GM21423 (cell line): ENCODE results near the gene KLK6.

ENCODE experiments used
- ATAC-seq: cut with Tn5 transposase; IDR thresholded peaks from one replicate; pipeline ENCODE4 v1.9.1; 2021; ENCODE audit warnings: mild to moderate bottlenecking, moderate library complexity; ENCODE audit not compliant: unreplicated experiment

Gene KLK6

DNA sequence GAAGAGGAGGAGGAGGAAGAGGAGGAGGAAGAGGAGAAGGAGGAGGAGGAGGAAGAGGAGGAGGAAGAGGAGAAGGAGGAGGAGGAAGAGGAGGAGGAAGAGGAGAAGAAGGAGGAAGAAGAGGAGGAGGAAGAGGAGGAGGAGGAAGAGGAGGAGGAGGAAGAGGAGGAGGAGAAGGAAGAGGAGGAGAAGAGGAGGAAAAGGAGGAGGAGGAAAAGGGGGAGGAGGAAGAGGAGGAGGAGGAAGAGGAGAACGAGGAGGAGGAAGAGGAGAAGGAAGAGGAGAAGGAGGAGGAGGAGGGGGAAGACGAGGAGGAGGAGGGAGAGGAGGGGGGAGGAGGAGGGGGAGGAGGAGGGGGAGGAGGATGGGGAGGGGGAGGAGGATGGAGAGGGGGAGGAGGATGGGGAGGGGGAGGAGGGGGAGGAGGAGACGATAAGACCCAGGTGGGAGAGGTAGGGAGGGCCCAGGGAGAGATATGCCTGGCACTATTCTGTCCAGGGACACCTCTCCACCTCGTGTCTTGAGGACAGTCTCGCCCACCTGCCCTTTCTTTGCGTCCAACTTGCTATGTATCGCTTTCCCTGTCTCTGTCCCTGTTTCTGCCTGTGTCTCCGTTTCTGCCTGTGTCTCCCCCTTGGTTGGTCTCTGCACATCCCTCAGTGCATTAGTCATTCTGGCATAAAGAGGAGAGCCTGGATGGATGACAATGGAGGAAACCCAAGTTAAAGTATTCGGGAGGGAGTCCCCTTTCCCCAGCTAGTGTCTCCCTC lies 9.5 kb downstream of the KLK6 start:
- no peak for ATAC-seq

DNA sequence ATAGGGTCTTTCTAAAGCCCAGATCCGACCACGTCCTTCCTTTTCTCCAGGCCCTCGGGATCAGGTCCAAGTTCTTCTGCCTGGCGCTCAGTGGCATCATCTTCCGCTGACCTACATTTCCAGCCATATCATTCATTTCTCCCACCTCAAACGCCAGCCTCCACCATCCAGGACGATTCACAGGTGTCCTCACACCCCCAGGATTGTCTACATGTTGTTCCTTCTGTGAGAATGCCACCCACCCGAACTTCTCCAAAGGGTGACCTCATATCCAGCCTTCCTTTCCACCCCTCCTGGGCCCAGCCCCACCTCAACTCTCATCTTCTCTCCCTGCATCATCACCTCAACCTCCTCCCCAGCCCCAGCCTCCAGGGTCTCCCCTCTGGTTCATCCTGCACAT lies 11.8 kb downstream of the KLK6 start:
- no peak for ATAC-seq

DNA sequence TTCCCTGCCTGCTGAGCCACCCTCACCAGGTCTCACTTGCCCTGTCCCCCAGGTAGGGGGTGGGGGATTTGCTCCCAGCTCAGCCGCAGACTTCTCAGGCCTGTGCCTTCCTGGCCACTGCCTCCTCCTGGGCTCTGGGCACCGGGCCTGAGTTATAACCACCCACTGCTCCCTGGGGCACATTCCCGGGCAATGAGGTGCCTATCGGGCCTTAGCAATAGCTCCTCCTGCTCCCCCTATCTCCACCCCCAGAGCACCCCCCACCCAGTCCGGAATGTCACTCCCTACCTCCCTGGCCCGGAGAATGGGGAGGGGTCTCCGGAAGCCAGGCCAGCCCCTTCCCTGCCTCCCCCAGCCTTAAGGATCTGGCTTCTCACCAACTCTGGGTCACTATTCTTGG lies 16.5 kb downstream of the KLK6 start, which contains the start of gene KLK5:
Gene KLK5 (minus strand): TSS at position 129 of the 400 bp plus-strand sequence. CDS start 381 bp downstream, outside the sequence.
- no peak for ATAC-seq

DNA sequence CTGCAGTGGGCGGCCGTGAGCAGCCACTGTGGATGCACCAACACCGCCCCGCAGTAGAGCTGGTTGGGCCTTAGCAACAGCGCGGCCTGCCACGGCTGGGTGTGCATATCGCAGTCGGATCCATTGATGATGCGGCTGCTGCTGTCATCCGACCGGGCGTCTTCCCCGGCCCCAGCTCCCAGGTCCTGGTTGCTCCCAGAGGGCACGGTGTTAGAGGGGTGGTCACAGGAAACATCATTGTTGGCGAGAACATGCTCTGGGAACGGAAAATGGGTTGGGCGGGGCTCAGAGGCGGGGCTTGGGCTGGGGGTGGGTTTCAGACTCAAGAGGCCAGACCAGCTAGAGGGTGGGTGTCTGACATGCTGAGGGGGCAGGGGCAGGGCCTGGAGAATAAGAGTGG lies 19.5 kb downstream of the KLK6 start:
- ATAC-seq, result no peak

DNA sequence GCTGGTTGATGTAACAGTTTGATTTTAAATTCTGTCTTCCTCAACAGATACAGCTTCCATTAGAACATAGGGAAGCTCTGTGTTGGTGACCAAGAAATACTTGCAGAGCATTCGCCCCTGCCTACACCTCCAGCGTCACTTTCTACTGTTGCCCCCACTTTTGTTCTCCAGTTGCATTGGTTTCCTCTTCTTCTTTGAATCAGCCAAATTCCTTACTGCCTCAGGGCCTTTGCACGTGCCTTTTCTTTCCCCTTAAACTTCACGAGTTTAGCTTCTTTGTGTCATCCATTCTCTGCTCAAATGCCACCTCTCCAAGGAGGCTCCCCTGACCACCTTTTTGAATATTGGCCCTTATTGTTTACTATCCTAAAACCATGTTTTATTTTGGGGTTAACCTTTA lies 22.3 kb downstream of the KLK6 start:
- no peak for ATAC-seq

DNA sequence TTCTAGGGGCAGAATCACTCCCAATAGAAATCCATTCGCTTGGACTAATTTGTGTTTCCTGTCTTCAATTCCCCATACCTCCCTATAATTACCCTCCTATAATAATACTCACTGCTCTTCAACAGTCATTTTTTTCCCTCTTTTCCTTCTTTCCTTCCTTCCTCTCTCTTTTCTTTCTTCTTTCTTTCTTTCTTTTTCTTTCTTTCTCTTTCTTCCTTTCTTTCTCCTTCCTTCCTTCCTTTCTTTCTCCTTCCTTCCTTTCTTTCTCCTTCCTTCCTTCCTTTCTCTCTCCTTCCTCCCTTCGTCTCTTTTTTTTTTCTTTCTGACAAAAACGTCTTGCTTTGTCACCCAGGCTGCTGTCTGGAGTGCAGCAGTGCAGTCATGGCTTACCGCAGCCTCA lies 24.6 kb downstream of the KLK6 start:
- ATAC-seq, result no peak

DNA sequence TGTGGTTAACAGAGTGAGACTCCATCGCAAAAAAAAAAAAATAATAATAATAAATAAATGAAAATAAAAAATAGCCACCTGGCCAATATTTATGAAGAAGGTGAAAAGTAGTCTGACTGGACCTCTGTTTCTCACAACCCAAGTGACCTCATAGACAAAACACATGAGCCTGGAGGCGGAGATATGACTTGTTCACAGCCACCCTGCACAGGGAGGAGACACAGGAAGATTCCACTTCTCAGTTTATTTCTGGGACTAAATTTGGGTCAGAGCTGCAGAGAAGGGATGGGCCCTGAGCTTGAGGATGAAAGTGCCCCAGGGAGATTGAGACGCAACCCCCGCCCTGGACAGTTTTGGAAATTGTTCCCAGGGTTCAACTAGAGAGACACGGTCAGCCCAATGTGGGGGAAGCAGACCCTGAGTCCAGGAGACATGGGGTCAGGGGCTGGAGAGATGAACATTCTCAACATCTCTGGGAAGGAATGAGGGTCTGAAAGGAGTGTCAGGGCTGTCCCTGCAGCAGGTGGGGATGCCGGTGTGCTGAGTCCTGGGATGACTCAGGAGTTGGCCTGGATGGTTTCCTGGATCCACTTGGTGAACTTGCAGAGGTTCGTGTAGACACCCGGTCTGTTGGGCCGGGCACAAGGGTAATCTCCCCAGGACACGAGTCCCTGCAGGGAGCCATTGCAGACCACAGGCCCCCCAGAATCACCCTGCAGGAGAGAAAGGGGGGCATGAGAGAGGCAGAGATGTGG lies 26.1 kb downstream of the KLK6 start:
- ATAC-seq, result no peak

DNA sequence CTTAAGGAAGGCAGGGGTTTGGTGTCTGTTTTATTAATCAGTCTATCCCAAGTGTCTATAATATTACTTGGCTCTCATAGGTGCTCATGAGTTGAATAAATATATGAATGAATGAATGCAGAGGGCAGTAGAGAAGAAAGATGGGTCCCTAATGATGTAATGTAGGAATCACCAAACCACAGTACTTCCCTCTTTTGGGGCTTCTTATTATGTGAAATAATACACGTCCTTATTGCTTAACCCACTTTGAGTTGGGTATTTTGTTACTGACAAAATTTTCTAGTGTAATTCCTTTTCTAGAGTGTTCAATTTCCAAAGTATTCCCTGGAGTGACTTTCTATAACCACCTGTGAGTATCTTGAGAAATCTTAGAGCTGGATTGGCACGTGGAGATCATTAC lies 29.8 kb downstream of the KLK6 start:
- no peak for ATAC-seq

DNA sequence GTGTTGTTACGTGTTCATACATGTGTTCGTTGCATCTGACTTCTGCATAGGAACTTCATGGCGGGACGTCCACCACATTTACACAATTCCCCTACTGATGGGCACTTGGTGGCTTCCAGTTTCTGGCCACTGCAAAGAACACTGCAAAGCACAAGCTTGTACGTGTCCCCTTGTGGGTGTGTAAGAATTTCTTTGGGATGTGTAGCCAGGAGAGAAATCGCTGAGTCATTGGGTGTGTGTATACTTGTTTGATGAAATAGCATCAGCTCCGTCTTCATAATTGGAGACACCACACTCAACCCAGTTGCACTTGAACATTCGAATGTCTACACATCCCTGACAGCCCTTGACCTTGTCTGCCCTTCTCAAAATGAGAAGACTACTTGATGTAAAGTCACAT lies 35.8 kb downstream of the KLK6 start:
- ATAC-seq, result no peak

DNA sequence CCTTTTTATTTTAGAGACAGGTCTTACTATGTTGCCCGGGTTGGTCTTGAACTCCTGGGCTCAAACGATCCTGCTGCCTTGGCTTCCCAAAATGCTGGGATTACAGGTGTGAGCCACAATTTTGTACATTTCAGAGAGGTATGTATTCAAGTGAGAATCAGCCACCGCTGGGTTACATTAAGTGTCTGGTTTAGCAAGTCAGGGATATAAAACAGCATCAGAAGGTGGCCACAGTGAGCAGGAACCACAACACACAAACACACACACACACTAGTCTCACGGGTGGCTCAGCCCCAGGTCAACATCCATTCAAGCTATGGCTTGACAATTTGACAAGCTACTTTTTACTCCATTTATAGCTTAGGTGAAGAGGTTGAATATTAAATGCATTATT lies 36.7 kb downstream of the KLK6 start:
- no peak for ATAC-seq

DNA sequence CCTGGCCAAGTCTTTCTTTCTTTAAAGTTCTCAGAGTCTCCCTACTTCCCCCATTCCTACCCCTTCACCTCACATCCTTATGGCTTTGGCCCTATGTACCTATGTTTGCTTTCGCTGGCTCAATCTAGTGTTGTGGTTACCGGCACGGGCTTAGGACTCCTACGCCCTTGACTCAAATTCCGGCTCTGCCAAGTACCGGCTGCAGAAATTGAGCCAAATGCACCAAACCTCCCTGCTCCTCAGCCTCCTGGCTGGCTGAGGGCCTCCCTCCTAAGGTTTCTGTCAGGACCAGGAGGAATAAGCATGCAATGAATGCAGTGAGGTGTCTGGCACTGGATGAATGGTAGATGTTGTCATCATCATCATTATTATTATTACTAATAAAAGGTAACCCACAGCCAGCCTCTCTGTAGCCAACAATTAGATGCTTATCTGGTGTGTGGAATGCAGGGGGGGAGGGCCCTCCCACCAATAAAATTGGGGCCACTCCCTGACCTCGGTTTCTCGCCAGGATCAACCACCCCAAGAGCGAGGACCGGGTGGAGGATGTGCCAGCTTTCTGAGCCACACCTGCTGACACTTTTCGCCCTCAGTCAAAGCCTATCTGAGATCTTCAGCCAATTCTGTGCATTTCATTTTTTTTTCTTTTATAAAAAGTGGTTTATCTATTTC lies 37.2 kb downstream of the KLK6 start:
- no peak for ATAC-seq

DNA sequence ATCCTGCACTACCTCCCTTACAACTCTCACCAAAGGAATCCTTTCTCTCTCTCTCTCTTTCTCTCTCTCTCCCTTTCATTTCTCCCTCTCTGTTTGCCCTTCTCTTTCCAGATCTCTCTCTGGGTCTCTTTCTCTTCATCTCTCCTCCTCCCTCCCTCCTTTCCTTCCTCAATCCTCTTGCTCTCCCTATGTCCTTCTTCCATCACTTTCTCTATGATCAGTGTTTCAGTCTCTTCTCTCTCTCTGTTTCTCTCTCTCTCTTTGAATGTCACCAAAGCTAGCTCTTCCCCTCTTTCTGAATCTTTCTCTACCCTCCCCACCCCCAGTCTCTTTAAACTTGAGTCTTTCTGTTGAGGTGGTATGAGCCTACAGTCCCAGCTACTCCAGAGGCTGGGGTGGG lies 38.4 kb downstream of the KLK6 start:
- no peak for ATAC-seq

DNA sequence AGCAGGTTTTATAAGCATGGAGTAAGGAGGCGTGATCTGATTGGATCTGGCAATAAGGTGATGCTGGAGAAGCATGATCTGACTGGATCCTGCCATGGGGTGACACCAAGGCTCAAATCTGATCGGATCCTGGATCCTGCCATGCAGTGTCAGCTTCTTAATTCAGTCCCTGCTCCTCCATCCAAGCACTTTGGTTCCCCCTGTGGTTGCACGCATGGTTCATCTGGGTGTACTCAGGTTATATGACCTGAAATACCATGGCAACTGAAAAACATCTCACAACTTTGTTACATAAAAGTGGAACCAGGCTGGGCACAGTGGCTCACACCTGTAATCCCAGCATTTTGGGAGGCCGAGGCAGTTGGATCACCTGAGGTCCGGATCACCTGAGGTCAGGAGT lies 40.6 kb downstream of the KLK6 start:
- ATAC-seq, result no peak

DNA sequence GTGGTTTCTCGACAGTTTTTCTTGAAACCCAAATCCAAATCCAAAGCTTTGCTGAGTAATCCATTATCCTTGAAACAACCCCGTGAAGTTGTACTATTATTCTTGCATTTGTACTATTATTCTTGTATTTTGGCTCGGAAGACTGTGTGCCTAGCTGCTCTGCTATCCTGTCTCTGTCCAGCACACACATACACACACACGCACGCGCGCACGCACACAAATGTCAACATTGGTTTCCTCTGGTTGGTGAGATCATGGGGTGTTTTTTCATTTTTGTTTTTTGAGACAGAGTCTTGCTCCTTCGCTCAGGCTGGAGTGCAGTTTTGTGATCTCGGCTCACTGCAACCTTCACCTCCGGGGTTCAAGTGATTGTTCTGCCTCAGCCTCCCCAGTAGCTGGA lies 43.2 kb downstream of the KLK6 start:
- no peak for ATAC-seq

DNA sequence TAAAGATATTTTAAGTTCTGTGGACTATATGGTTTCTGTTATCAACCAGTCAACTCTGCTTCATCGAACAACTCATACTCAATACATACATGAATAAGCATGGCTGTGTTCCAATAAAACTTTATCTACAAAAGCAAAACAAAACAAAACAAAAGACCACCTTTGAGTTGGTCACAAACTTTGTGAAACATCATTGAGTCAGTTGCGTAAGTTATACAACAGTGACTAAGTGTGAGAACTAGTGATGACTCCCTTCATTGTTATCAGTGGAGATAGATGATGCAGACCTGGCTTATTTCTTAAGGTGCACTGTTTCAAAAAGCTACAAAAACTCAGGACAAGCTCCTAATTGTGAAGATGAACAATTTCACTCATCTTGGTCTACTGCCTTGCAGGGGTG lies 43.7 kb downstream of the KLK6 start:
- no peak for ATAC-seq

DNA sequence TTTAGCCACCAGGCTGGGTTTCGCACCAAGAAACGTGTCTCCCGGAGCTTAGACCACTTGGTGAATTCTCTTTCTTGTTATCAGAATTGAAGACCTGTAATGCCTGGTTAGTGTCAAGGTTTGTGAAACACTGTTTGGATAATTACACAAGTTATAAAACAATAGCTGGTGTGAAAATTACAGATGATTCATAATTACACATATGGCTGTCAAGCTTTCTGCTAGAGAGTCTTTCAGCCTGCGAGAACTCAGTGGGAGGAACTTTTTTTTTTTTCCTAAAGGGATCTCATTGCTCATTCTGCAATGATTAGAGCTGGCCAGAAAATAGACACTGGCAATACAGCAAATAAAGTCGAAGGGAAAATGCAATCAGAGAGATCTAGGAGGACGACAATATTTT lies 44.8 kb downstream of the KLK6 start:
- no peak for ATAC-seq

DNA sequence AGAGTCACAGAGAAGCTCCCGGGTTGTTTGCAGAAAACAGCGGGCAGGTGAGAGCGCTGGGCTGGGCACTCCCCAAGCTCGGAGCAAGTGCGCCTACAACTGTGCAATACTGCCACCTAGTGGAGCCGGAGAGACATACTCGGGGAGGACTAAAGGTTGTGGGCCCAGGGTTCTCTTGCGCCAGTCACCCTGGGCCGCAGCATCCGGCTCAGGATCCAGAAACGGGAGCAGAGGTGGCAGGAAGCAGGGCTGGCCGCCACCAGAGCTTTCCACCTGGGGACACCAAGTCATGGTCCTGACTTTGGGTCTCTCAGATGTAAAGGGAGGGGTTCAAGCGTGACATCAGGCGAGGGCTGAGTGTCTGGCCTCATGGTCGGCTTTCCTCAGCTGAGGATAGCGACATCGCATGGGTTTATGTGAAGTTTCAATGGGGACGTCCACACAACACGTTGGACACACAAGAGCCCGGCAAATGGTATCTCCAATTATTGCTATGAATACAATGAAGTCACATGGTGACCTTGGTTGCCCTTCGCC lies 47.0 kb downstream of the KLK6 start:
- peak; percentile 68 for ATAC-seq

DNA sequence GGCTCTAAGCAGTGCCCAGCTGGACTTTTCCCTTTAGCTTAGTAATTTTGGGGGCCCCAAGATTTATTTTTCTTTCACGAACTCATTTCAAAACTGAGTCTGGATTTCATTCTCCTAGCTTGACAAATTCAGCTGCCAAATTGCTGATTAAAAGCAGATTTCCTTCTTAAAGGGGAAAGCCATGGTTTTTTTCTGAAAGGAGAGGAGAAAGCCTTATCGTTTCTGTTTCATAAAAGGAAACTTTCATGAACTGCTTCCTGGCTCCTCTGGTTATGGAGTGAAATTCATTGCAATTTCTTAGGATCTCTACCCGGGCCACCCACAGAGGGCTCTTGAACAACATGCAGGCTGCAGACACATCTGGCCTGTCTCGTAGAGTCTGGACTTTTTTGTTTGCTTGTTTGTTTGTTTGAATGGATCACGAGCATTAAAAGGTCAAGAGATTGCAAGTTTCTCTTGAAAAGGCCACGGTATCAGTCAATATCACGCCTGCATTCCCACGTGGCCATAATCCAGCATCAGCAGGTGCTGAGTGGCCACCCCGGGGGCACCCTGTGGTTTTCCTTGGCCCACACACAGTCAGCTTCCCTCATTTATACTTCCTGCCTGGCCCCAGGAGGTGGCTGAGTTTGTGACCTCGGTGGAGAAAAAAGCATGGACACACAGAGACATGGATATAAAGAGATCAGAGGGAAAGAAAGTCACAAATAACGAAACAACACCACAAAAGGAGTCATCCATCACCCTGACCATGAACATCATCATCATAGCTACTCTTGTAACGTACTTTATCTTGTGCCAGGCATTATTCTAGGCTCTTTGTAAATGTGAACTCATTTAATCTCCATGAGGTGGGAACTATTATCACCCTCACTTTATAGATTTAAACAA lies 47.7 kb downstream of the KLK6 start:
- ATAC-seq, result no peak

DNA sequence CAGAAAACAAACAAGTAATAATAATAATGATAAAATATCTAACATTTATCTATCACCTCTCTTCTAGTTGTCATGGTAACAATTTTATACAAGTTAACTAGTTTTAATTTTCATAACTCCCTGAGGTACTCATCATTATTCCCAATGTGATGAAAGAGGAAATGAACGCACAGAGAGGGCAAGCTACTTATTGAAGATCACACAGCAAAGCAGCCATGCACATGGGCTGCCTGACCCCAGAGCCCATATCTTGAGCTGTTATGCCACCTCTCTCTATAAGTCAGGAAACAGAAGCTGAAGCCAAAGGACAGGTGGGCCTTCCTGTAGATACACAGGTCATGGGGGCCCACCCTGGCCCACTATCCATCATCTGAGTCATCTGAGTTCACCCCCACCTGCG lies 53.3 kb downstream of the KLK6 start:
- no peak for ATAC-seq
